ENCODE measurements around the gene TMEM45A.

Gene TMEM45A

DNA sequence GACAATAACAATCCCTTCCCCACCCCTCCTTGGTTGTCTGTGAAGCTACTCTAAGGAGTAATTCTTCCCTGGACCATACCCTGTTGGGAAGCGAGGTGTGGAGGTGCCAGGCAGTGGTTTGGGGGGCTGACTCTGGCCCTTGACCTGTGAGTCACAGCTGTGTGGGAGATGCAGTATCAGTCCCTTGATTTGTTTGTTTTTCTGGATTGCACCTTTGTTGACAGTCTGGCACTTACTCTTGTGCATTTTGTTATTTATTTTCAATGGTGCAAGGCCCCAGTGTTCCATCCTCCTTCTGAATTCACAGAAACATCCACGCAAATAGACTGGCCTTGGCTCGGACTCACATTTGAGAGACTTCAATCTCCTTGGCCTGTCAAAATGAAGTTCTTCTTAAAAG, 29.7 kb downstream of the TMEM45A start:
- DNase-seq (ENCODE audit: low read depth) = no peak
- TF ChIP-seq, protein P1, sequence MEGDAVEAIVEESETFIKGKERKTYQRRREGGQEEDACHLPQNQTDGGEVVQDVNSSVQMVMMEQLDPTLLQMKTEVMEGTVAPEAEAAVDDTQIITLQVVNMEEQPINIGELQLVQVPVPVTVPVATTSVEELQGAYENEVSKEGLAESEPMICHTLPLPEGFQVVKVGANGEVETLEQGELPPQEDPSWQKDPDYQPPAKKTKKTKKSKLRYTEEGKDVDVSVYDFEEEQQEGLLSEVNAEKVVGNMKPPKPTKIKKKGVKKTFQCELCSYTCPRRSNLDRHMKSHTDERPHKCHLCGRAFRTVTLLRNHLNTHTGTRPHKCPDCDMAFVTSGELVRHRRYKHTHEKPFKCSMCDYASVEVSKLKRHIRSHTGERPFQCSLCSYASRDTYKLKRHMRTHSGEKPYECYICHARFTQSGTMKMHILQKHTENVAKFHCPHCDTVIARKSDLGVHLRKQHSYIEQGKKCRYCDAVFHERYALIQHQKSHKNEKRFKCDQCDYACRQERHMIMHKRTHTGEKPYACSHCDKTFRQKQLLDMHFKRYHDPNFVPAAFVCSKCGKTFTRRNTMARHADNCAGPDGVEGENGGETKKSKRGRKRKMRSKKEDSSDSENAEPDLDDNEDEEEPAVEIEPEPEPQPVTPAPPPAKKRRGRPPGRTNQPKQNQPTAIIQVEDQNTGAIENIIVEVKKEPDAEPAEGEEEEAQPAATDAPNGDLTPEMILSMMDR (IDR thresholded peaks at IDR 0.05; ENCODE audit: insufficient read depth, low read depth, low read length, missing control alignments) = no peak
- H3K4me3 ChIP-seq (ENCODE audit: low read length) = no peak overlapping the region

DNA sequence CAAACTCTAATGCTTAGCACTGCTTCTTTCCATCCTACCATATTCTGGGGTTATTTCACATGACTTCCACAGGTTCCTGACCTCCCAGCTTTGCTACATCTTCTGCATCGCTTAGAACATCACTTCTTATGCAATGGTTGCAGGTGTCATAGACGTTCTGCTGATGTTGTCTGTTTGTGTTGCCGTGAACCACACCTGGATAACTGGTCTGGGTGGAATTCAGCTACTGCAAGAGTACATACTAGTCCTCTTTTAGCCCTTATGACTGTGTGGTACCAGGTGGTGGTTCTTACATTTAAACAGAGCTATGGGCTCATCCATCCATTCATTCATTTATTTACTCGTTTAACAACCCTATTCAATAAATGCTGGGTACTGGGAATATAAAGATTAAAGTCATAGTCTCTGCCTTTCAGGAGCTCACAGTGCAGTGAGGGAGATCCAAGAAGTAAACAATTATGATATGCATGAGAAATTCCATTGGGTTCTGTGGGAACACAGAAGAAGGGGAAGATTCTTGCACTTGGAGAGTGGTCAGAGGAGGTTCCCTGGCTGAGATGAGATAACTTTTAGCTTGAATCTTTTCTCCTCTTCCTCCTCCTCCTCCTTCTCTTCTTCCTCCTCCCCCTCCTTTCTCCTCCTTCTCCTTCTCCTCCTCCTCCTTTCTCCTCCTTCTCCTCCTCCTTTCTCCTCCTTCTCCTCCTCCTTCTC, 30.8 kb downstream of the TMEM45A start:
- H3K4me3 ChIP-seq (ENCODE audit: low read length) = no peak overlapping the region
- TF ChIP-seq, protein P1 (IDR thresholded peaks at IDR 0.05; ENCODE audit: insufficient read depth, low read depth, low read length, missing control alignments) = no peak
- peak; percentile 66 for DNase-seq (ENCODE audit: low read depth)

DNA sequence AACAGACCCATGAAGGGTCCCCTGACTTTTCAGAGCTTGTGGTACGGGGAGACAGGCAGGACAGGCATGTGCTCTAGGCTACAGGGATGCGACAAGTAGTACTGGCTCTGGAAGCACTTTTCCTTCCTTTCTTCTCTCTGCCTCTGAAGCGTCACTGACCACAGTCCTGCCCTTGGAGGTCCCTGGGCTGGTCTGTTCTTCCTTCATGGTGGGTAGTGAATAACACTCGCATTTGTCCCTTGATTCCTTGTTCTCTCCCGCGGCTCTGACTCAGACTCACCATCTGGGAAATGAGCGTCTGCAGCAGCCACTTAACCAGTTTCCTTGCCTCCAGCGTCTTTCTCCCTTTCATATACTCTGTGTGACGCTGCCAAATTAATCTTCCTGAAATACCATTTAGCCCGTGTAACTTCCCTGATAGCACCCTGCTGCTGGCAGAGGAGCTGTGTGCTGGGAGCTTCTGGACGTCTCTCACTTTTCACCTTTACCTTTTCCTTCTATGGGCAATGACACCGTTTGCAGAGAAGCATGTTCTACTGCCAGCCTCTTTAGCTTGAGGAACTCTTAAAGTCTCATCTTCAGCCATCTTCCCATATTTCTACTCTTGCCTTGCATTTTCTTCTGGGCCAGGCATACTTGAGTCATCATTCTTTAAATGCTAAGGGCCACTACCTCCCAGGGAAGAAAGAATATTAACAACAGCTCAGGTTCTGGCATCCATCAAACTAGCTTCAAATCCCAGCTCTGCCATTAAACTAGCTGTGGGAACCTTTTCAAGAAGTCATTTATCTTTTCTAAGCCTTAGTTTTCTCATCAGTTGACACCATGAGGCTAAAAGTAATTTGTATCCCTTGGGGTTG, 33.6 kb downstream of the TMEM45A start:
- TF ChIP-seq, protein P1 (IDR thresholded peaks at IDR 0.05; ENCODE audit: insufficient read depth, low read depth, low read length, missing control alignments) = no peak
- peak; percentile 98 for DNase-seq (ENCODE audit: low read depth)
- no peak overlapping the region for H3K4me3 ChIP-seq (ENCODE audit: low read length)

DNA sequence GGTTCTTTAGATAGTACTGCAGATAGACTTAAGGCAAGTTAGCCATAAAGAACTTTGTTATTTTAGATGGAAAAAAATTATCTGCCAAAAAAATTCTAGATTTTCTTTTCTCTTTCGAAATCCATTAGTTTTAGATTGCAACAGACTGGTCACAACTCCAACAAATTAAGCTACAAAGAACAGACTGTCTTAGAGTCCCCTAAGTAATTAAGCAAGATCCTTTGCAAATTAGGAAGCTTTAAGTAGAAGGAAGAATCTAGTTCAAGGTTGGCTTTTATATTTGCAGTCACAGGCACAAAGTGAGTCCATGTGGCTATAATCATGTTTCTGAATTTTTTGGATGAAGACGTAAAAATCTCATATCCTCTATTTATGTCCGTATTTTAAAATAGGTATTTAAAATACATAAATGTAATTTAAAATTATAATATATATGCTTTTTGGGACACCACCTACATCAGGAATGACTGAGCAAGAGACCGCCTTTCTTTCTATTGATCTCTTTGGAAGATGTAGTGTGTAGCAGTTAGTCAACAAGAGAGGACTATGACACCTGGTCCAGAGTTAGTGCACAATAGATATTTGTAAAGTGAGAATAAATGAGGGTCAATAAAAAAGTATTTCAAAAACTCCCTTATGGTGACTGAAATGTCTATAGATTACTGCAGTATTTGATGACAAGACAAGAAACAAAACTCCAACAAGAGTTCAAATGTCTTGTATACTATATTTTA, 34.4 kb downstream of the TMEM45A start:
- DNase-seq (ENCODE audit: low read depth) = no peak
- H3K4me3 ChIP-seq (ENCODE audit: low read length) = no peak overlapping the region
- TF ChIP-seq, protein P1 (IDR thresholded peaks at IDR 0.05; ENCODE audit: insufficient read depth, low read depth, low read length, missing control alignments) = no peak

DNA sequence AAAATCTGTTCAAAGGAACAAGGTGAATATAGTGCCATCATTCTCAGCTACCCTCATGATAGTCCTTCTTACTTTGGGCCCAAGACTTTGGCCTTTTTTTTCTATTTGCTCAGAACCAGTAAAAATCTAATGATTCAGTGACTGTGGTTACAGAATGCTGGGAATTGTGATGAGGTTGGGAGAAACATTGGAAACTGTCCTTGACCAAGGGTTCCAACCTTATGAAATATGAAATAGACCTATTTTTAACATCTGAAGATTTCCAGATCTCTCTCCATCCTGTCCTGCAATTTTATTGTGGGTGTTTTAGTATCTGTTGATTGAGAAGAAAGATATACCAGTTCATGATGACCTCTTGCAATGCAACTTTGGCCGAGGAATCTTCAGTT, 34.9 kb downstream of the TMEM45A start:
- no peak for DNase-seq (ENCODE audit: low read depth)
- no peak overlapping the region for H3K4me3 ChIP-seq (ENCODE audit: low read length)
- TF ChIP-seq, protein P1 (IDR thresholded peaks at IDR 0.05; ENCODE audit: insufficient read depth, low read depth, low read length, missing control alignments) = no peak

DNA sequence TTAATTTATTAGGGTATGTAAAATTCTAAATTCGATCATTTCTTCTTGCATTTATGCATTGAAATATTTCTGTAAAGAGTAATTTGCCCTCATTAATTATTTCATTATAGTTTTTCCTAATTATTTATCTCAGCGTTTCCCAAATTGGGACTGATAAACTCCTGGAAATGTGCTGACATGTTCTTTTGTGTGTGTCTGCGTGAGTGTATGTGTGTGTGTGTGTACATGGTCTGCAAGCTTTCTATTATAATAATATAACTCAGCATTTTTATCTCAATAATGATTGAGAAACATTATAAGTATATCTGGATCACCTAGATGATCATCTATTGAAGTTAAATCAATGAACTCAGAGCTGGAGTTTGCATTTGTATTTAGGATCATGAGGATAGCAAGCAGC, 38.7 kb downstream of the TMEM45A start:
- no peak overlapping the region for H3K4me3 ChIP-seq (ENCODE audit: low read length)
- TF ChIP-seq, protein P1 (IDR thresholded peaks at IDR 0.05; ENCODE audit: insufficient read depth, low read depth, low read length, missing control alignments) = no peak
- no peak for DNase-seq (ENCODE audit: low read depth)

Data from epithelial cell of esophagus (primary cell).